NCI-H128 (cell line): ENCODE measurements around the gene PRSS37.

Source experiments
- DNase-seq: peaks from one replicate; lab custom pipeline; 2025; ENCODE audit not compliant: unreplicated experiment; lab: John Stamatoyannopoulos, UW

PRSS37 gene

DNA sequence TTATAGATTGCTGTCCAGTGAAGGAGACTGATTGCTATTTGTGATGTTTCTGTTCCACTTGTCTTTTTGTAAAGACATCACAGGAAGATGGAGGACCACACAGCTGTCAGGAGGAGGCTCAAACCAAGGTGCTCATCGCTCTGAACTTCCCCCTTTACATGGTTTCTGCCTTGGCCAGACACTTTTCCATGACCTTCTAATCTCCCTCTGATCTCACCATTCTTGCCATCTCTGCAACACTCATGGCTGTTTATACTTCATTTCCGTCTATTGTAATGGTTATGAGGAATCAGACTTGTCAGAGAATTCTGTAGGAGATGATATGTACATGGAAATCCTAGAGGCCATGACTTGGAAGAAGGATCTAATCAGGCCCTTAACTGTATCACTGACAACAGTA is 53.0 kb downstream of the PRSS37 start:
- no peak for DNase-seq
